Measurements from ENCODE around the gene RPL18.

- TF ChIP-seq, protein P1, sequence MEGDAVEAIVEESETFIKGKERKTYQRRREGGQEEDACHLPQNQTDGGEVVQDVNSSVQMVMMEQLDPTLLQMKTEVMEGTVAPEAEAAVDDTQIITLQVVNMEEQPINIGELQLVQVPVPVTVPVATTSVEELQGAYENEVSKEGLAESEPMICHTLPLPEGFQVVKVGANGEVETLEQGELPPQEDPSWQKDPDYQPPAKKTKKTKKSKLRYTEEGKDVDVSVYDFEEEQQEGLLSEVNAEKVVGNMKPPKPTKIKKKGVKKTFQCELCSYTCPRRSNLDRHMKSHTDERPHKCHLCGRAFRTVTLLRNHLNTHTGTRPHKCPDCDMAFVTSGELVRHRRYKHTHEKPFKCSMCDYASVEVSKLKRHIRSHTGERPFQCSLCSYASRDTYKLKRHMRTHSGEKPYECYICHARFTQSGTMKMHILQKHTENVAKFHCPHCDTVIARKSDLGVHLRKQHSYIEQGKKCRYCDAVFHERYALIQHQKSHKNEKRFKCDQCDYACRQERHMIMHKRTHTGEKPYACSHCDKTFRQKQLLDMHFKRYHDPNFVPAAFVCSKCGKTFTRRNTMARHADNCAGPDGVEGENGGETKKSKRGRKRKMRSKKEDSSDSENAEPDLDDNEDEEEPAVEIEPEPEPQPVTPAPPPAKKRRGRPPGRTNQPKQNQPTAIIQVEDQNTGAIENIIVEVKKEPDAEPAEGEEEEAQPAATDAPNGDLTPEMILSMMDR (conservative IDR thresholded peaks at IDR 0.05; ENCODE audit: low read depth, low read length): no peak
- TF ChIP-seq EZH2 (IDR thresholded peaks at IDR 0.05; ENCODE audit: borderline replicate concordance, low read depth, low read length, poor library complexity, severe bottlenecking): no peak
These were observed 38.0 kb upstream of the RPL18 start for GRCh38 chr19:48656840-48657474.
